ENCODE results near the gene XAGE2.

The XAGE2 gene

GRCh38 chrX:52359614-52360232 is 9.1 kb upstream of the XAGE2 start:
- TF ChIP-seq TAF1 (IDR thresholded peaks at IDR 0.05; ENCODE audit: borderline replicate concordance, insufficient read depth, low read length) (no peak), SIN3A (IDR thresholded peaks at IDR 0.05; ENCODE audit: borderline replicate concordance, insufficient read depth, low read length) (no peak), POLR2AphosphoS5 (IDR thresholded peaks at IDR 0.05; ENCODE audit: low read depth, low read length) (no peak), FOXP2 (optimal IDR thresholded peaks at IDR 0.05; ENCODE audit: borderline replicate concordance, extremely low read depth, extremely low read length, insufficient read depth) (no peak)
- TF ChIP-seq, protein P1, sequence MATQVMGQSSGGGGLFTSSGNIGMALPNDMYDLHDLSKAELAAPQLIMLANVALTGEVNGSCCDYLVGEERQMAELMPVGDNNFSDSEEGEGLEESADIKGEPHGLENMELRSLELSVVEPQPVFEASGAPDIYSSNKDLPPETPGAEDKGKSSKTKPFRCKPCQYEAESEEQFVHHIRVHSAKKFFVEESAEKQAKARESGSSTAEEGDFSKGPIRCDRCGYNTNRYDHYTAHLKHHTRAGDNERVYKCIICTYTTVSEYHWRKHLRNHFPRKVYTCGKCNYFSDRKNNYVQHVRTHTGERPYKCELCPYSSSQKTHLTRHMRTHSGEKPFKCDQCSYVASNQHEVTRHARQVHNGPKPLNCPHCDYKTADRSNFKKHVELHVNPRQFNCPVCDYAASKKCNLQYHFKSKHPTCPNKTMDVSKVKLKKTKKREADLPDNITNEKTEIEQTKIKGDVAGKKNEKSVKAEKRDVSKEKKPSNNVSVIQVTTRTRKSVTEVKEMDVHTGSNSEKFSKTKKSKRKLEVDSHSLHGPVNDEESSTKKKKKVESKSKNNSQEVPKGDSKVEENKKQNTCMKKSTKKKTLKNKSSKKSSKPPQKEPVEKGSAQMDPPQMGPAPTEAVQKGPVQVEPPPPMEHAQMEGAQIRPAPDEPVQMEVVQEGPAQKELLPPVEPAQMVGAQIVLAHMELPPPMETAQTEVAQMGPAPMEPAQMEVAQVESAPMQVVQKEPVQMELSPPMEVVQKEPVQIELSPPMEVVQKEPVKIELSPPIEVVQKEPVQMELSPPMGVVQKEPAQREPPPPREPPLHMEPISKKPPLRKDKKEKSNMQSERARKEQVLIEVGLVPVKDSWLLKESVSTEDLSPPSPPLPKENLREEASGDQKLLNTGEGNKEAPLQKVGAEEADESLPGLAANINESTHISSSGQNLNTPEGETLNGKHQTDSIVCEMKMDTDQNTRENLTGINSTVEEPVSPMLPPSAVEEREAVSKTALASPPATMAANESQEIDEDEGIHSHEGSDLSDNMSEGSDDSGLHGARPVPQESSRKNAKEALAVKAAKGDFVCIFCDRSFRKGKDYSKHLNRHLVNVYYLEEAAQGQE (IDR thresholded peaks at IDR 0.05; ENCODE audit: insufficient read depth in 1 of 2, low read depth in 2 of 2, low read length in 2 of 2), result no peak

DNA sequence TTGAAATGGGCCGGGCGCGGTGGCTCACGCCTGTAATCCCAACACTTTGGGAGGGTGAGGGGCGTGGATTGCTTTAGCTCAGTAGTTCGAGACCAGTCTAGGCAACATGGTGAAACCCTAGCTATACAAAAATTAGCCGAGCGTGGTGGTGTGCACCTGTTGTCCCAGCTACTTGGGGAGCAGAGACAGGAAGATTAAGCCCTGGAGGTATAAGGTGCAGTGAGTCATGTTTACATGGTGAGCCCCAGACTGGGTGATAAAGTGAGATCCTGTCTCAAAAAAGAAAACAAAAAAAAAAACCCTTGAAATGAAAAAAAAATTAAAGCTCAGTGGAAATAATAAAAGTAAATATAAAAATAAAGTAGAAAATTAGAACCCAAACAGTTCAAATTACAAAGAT is 6.9 kb upstream of the XAGE2 start:
- TF ChIP-seq FOXP2 (optimal IDR thresholded peaks at IDR 0.05; ENCODE audit: borderline replicate concordance, extremely low read depth, extremely low read length, insufficient read depth), result no peak
- no peak for TF ChIP-seq SIN3A (IDR thresholded peaks at IDR 0.05; ENCODE audit: borderline replicate concordance, insufficient read depth, low read length)
- TF ChIP-seq, protein P1 (IDR thresholded peaks at IDR 0.05; ENCODE audit: insufficient read depth in 1 of 2, low read depth in 2 of 2, low read length in 2 of 2), result no peak
- TF ChIP-seq TAF1 (IDR thresholded peaks at IDR 0.05; ENCODE audit: borderline replicate concordance, insufficient read depth, low read length), result no peak
- TF ChIP-seq POLR2AphosphoS5 (IDR thresholded peaks at IDR 0.05; ENCODE audit: low read depth, low read length), result no peak

DNA sequence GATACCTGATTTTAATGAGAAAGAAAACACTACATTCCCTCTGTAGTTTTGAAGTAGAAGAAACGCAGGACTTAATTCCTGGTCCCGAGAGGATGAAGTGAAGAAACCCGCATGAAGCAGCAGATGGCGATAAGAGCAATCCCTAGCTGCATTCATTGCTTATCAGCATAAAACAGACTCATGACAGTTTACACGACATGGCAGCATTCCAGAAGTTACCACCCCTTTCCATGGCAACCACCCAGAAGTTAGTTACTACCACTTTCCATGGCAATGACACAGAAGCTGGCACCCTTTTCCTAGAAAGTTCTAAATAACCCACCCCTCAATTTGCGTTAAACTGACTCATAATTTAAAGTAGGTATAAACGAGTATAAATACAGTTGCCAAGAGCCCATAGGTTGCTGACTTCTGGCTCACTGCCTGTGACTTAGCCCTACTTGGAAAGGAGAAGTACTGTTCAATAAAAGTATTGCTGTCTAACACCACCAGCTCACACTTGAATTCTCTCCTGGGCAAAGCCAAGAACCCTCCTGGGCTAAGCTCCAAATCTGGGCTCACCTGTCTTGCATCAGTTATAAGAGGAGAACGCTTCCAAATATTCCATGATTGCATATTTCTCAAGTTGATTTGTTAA is 5.5 kb upstream of the XAGE2 start:
- TF ChIP-seq, protein P1 (IDR thresholded peaks at IDR 0.05; ENCODE audit: insufficient read depth in 1 of 2, low read depth in 2 of 2, low read length in 2 of 2), result no peak
- TF ChIP-seq FOXP2 (optimal IDR thresholded peaks at IDR 0.05; ENCODE audit: borderline replicate concordance, extremely low read depth, extremely low read length, insufficient read depth) (no peak), POLR2AphosphoS5 (IDR thresholded peaks at IDR 0.05; ENCODE audit: low read depth, low read length) (no peak), SIN3A (IDR thresholded peaks at IDR 0.05; ENCODE audit: borderline replicate concordance, insufficient read depth, low read length) (no peak), TAF1 (IDR thresholded peaks at IDR 0.05; ENCODE audit: borderline replicate concordance, insufficient read depth, low read length) (no peak)

GRCh38 chrX:52378870-52379269 is 10.0 kb downstream of the XAGE2 start:
- TF ChIP-seq, protein P1 (IDR thresholded peaks at IDR 0.05; ENCODE audit: insufficient read depth in 1 of 2, low read depth in 2 of 2, low read length in 2 of 2), result no peak
- no peak for TF ChIP-seq TAF1 (IDR thresholded peaks at IDR 0.05; ENCODE audit: borderline replicate concordance, insufficient read depth, low read length)
- no peak for TF ChIP-seq FOXP2 (optimal IDR thresholded peaks at IDR 0.05; ENCODE audit: borderline replicate concordance, extremely low read depth, extremely low read length, insufficient read depth)
- TF ChIP-seq POLR2AphosphoS5 (IDR thresholded peaks at IDR 0.05; ENCODE audit: low read depth, low read length), result no peak
- TF ChIP-seq SIN3A (IDR thresholded peaks at IDR 0.05; ENCODE audit: borderline replicate concordance, insufficient read depth, low read length), result no peak
